ENCODE results near the gene CES5A. TPM values are rescaled to one million over a fixed set of nuclear protein-coding genes. Genes with fewer than 3 reads are reported as not detected.
"Not testable (repeated sequence)": the region's sequence is repeated elsewhere in the genome, so short reads cannot be mapped to it uniquely, and the experiment has no call there.

CES5A gene
- total RNA-seq, 2 donors from 2014 or later: not detected

- H3K9me3 Mint-ChIP-seq: no peaks in the 10 kb centered on the region
- no peak for ATAC-seq
- H3K36me3 Mint-ChIP-seq: no peaks in the 10 kb centered on the region
- H3K27ac Mint-ChIP-seq: no peak overlapping the region
- no peak for DNase-seq (ENCODE audit: low spot score in 2 of 2)
Observed at GRCh38 chr16:55817236-55817912, 57.8 kb downstream of the CES5A start.

GRCh38 chr16:55816222-55816621 lies 59.0 kb downstream of the CES5A start:
- DNase-seq (ENCODE audit: low spot score in 2 of 2); H3K27ac Mint-ChIP-seq; H3K36me3 Mint-ChIP-seq; ATAC-seq; H3K9me3 Mint-ChIP-seq: not testable (repeated sequence)

- ATAC-seq (no peak), DNase-seq (ENCODE audit: low spot score in 2 of 2) (no peak)
- Mint-ChIP-seq H3K9me3 (no peaks in the 10 kb centered on the region), H3K27ac (no peak overlapping the region), H3K36me3 (no peaks in the 10 kb centered on the region)
Observed at GRCh38 chr16:55815320-55815719, 59.9 kb downstream of the CES5A start.

- H3K27ac Mint-ChIP-seq; H3K36me3 Mint-ChIP-seq; DNase-seq (ENCODE audit: low spot score in 2 of 2); ATAC-seq; H3K9me3 Mint-ChIP-seq: not testable (repeated sequence)
Observed at GRCh38 chr16:55814174-55814573, 61.0 kb downstream of the CES5A start.

GRCh38 chr16:55813730-55814129 lies 61.4 kb downstream of the CES5A start:
- not testable (repeated sequence) for ATAC-seq; DNase-seq (ENCODE audit: low spot score in 2 of 2); H3K9me3 Mint-ChIP-seq; H3K36me3 Mint-ChIP-seq; H3K27ac Mint-ChIP-seq

GRCh38 chr16:55812951-55813350 lies 62.2 kb downstream of the CES5A start:
- ATAC-seq (no peak), DNase-seq (ENCODE audit: low spot score in 2 of 2) (no peak)
- Mint-ChIP-seq H3K36me3 (no peaks in the 10 kb centered on the region), H3K27ac (no peak overlapping the region), H3K9me3 (no peaks in the 10 kb centered on the region)

- no peaks in the 10 kb centered on the region for H3K9me3 Mint-ChIP-seq
- no peaks in the 10 kb centered on the region for H3K36me3 Mint-ChIP-seq
- ATAC-seq (no peak), DNase-seq (ENCODE audit: low spot score in 2 of 2) (no peak)
- H3K27ac Mint-ChIP-seq: no peak overlapping the region
Observed at GRCh38 chr16:55811811-55812210, 63.4 kb downstream of the CES5A start.

GRCh38 chr16:55810451-55810961 lies 64.7 kb downstream of the CES5A start:
- DNase-seq (ENCODE audit: low spot score in 2 of 2) (no peak), ATAC-seq (no peak)
- H3K36me3 Mint-ChIP-seq: no peaks in the 10 kb centered on the region
- H3K27ac Mint-ChIP-seq: no peak overlapping the region
- H3K9me3 Mint-ChIP-seq: no peaks in the 10 kb centered on the region

- Mint-ChIP-seq H3K9me3 (no peaks in the 10 kb centered on the region), H3K27ac (no peak overlapping the region), H3K36me3 (no peaks in the 10 kb centered on the region)
- ATAC-seq: no peak
- DNase-seq (ENCODE audit: low spot score in 2 of 2): no peak
Observed at GRCh38 chr16:55809851-55810250, 65.3 kb downstream of the CES5A start.

GRCh38 chr16:55809386-55809785 lies 65.8 kb downstream of the CES5A start:
- ATAC-seq: no peak
- no peaks in the 10 kb centered on the region for H3K36me3 Mint-ChIP-seq

GRCh38 chr16:55808286-55808685 lies 66.9 kb downstream of the CES5A start:
- H3K9me3 Mint-ChIP-seq; ATAC-seq; H3K27ac Mint-ChIP-seq; H3K36me3 Mint-ChIP-seq; DNase-seq (ENCODE audit: low spot score in 2 of 2): not testable (repeated sequence)

More at GRCh38 chr16:55809386-55809785, 65.8 kb downstream of the CES5A start:
- Mint-ChIP-seq H3K27ac (no peak overlapping the region), H3K9me3 (no peaks in the 10 kb centered on the region)
- no peak for DNase-seq (ENCODE audit: low spot score in 2 of 2)

- H3K36me3 Mint-ChIP-seq; ATAC-seq; DNase-seq (ENCODE audit: low spot score in 2 of 2); H3K9me3 Mint-ChIP-seq; H3K27ac Mint-ChIP-seq: not testable (repeated sequence)
Observed at GRCh38 chr16:55805104-55805503, 70.1 kb downstream of the CES5A start.

GRCh38 chr16:55803681-55804080 lies 71.5 kb downstream of the CES5A start:
- not testable (repeated sequence) for DNase-seq (ENCODE audit: low spot score in 2 of 2); H3K27ac Mint-ChIP-seq; H3K9me3 Mint-ChIP-seq; H3K36me3 Mint-ChIP-seq; ATAC-seq

Other genes with a start within 250 kb of the CES5A start
- not detected for gene SLC6A2, start 219.4 kb downstream of the CES5A start, total RNA-seq
- not detected for gene CES1, start 42.3 kb downstream of the CES5A start, total RNA-seq